Liver (tissue), 9 donors: Measurements from ENCODE around the gene FGD6. TPM values are rescaled to one million over a fixed set of nuclear protein-coding genes. Genes with fewer than 3 reads are reported as not detected.

Experiments
- DNase-seq: peaks from one replicate; pipeline ENCODE4 v3.0.0-alpha.2; 2017; ENCODE audit warnings: low spot score
- H3K27ac ChIP-seq, 2 donors: one replicate each; pipeline ENCODE4 v1.7.0; 2013; ENCODE audit warnings: inconsistent platforms in 2 of 2, low read length in 2 of 2, control low read depth in 1 of 2, low read depth in 1 of 2, mild to moderate bottlenecking in 1 of 2
- H3K27me3 ChIP-seq, 4 donors: one replicate each; pipeline versions ENCODE4 v1.6.1 to v1.7.0; 2013; ENCODE audit warnings: low read length in 3 of 4, inconsistent platforms in 1 of 4, mild to moderate bottlenecking in 1 of 4, moderate library complexity in 1 of 4; ENCODE audit not compliant: control insufficient read depth in 4 of 4, insufficient read depth in 4 of 4
- H3K36me3 ChIP-seq, 4 donors: one replicate each; pipeline versions ENCODE4 v1.6.1 to v1.7.0; 2013; ENCODE audit warnings: low read length in 3 of 4, mild to moderate bottlenecking in 3 of 4, low read depth in 1 of 4, moderate library complexity in 1 of 4; ENCODE audit not compliant: control insufficient read depth in 4 of 4, insufficient read depth in 3 of 4
- H3K4me1 ChIP-seq, 4 donors: one replicate each; pipeline versions ENCODE4 v1.6.1 to v1.7.0; 2013; ENCODE audit warnings: low read length in 3 of 4, mild to moderate bottlenecking in 3 of 4, moderate library complexity in 1 of 4; ENCODE audit not compliant: control insufficient read depth in 4 of 4, insufficient read depth in 4 of 4
- H3K4me3 ChIP-seq, 3 donors: one replicate each; pipeline versions ENCODE4 v1.6.1 to v1.7.0; 2013; ENCODE audit warnings: low read length in 3 of 3, control low read depth in 1 of 3, low read depth in 1 of 3, mild to moderate bottlenecking in 1 of 3
- H3K9ac ChIP-seq, 2 donors: one replicate each; pipeline ENCODE4 v1.7.0; 2013; ENCODE audit warnings: low read length in 2 of 2, mild to moderate bottlenecking in 2 of 2, moderate library complexity in 2 of 2, control low read depth in 1 of 2, low read depth in 1 of 2
- H3K9me3 ChIP-seq, 4 donors: one replicate each; pipeline versions ENCODE4 v1.6.1 to v1.7.0; 2013; ENCODE audit warnings: low read length in 3 of 4; ENCODE audit not compliant: control insufficient read depth in 4 of 4
- ATF3 ChIP-seq: IDR thresholded peaks from 2 replicates; pipeline ENCODE4 v1.6.1; 2016; ENCODE audit warnings: antibody characterized with exemption
- CTCF ChIP-seq: fragments of 150-350 bp; IDR thresholded peaks from 2 replicates; pipeline ENCODE4 v1.5.1; 2017; ENCODE audit warnings: improper control_type of control experiment, low read depth, low read length; ENCODE audit not compliant: missing input control
- EGR1 ChIP-seq, 2 donors: IDR thresholded peaks; 2 replicates each; pipeline ENCODE4 v1.6.1; 2016 to 2018; ENCODE audit warnings: antibody characterized with exemption in 2 of 2, low read depth in 2 of 2
- FOXA1 ChIP-seq: IDR thresholded peaks from 2 replicates; pipeline ENCODE4 v1.6.1; 2016; ENCODE audit warnings: antibody characterized with exemption
- FOXA2 ChIP-seq: IDR thresholded peaks from 2 replicates; pipeline ENCODE4 v1.6.1; 2016; ENCODE audit warnings: antibody characterized with exemption
- GABPA ChIP-seq, 2 donors: IDR thresholded peaks in 1 of 2; conservative IDR thresholded peaks in 1 of 2; 2 replicates each; pipeline ENCODE4 v1.6.1; 2016; ENCODE audit warnings: antibody characterized with exemption in 2 of 2, mild to moderate bottlenecking in 1 of 2, moderate library complexity in 1 of 2
- HNF4A ChIP-seq, 2 donors: conservative IDR thresholded peaks; 2 replicates each; pipeline ENCODE4 v1.6.1; 2016; ENCODE audit warnings: antibody characterized with exemption in 2 of 2, mild to moderate bottlenecking in 2 of 2
- HNF4G ChIP-seq: IDR thresholded peaks from 2 replicates; pipeline ENCODE4 v1.6.1; 2016; ENCODE audit warnings: antibody characterized with exemption
- MAX ChIP-seq: IDR thresholded peaks from 2 replicates; pipeline ENCODE4 v1.6.1; 2016; ENCODE audit warnings: antibody characterized with exemption
- RAD21 ChIP-seq, 2 donors: IDR thresholded peaks; 2 replicates each; pipeline ENCODE4 v1.6.1; 2016; ENCODE audit warnings: antibody characterized with exemption in 2 of 2, mild to moderate bottlenecking in 2 of 2
- REST ChIP-seq: IDR thresholded peaks from 2 replicates; pipeline ENCODE4 v1.6.1; 2016; ENCODE audit warnings: antibody characterized with exemption, mild to moderate bottlenecking
- RXRA ChIP-seq, 2 donors: IDR thresholded peaks; 2 replicates each; pipeline ENCODE4 v1.6.1; 2017 to 2018; ENCODE audit warnings: antibody characterized with exemption in 2 of 2, mild to moderate bottlenecking in 1 of 2
- SP1 ChIP-seq: IDR thresholded peaks from 2 replicates; pipeline ENCODE4 v1.6.1; 2018; ENCODE audit warnings: antibody characterized with exemption, mild to moderate bottlenecking
- TAF1 ChIP-seq: conservative IDR thresholded peaks from 2 replicates; pipeline ENCODE4 v1.6.1; 2016; ENCODE audit warnings: antibody characterized with exemption, mild to moderate bottlenecking
- YY1 ChIP-seq: IDR thresholded peaks from 2 replicates; pipeline ENCODE4 v1.6.1; 2016; ENCODE audit warnings: antibody characterized with exemption, mild to moderate bottlenecking
- ZBTB33 ChIP-seq: IDR thresholded peaks from 2 replicates; pipeline ENCODE4 v1.6.1; 2016; ENCODE audit warnings: antibody characterized with exemption
- WGBS: extraction: QIAGEN DNeasy Blood & Tissue Kit; methylation state at CpG from one replicate; pipeline ENCODE4 v1.1.7; 2013; 5-methylcytosine and 5-hydroxymethylcytosine counted together
- polyA plus RNA-seq, 2 donors: library from polyadenylated mRNA; stranded (reverse) in 1 of 2; unstranded in 1 of 2; fragments of 200-250 nt in 1 of 2; fragments of >200 nt in 1 of 2; fragmentation: Nextera tagmentation in 1 of 2; extraction: Ambion mirVana in 1 of 2; gene quantifications; one replicate each; pipeline versions ENCODE4 v1.2.1 to v1.2.3, GENCODE V29; 2013 to 2015
- total RNA-seq, 2 donors: library from RNA; depleted of rRNA; stranded (reverse); fragments of >200 nt; gene quantifications; one replicate each; pipeline ENCODE4 v1.2.3, GENCODE V29; 2014
- donor health status: healthy.
- donor health status: healthy.
- donor health status: healthy.
- donor health status: healthy.
- donor health status: healthy.

Gene FGD6
- total and polyA plus RNA-seq, 4 donors, result 0.54 to 6.9 (median 2.4) TPM

GRCh38 chr12:95151821-95152220 lies 65.4 kb downstream of the FGD6 start (continued):
- no peak for TF ChIP-seq CTCF

- Histone ChIP-seq H3K9ac (no peak overlapping the region), H3K36me3 (peaks cover 0 to 2% (median 0%) of the 10 kb centered on the region in 4 donors), H3K4me3 (no peak overlapping the region), H3K4me1 (no peaks in the 10 kb centered on the region), H3K9me3 (no peaks in the 10 kb centered on the region), H3K27me3 (no peaks in the 10 kb centered on the region), H3K27ac (no peak overlapping the region)
- DNase-seq, result no peak
- TF ChIP-seq YY1, result no peak
- TF ChIP-seq FOXA2, result no peak
- no peak for TF ChIP-seq TAF1
- WGBS, result 99% methylated on average over 2 of the region's 2 CpGs
These were observed 65.9 kb downstream of the FGD6 start for GRCh38 chr12:95151406-95151805.

- TF ChIP-seq ZBTB33 (no peak), RAD21 (IDR thresholded peaks at IDR 0.05) (no peak), FOXA1 (no peak), FOXA2 (no peak), EGR1 (IDR thresholded peaks at IDR 0.05; ENCODE audit: low read depth in 2 of 2) (no peak), CTCF (no peak), HNF4G (no peak), REST (no peak), MAX (no peak), SP1 (no peak), RXRA (IDR thresholded peaks at IDR 0.05) (no peak), GABPA (IDR thresholded peaks at IDR 0.05 in 1 of 2, conservative IDR thresholded peaks at IDR 0.05 in 1 of 2) (no peak), HNF4A (conservative IDR thresholded peaks at IDR 0.05) (no peak), YY1 (no peak), ATF3 (no peak)
- no peak overlapping the region for H3K4me3 ChIP-seq
- no peak for DNase-seq
- no peaks in the 10 kb centered on the region for H3K4me1 ChIP-seq
- H3K9me3 ChIP-seq, result no peaks in the 10 kb centered on the region
- H3K36me3 ChIP-seq, result peaks cover 0 to 2% (median 0%) of the 10 kb centered on the region in 4 donors
- no peak overlapping the region for H3K27ac ChIP-seq
- WGBS, result 93% methylated on average over 1 of the region's 1 CpG
- no peaks in the 10 kb centered on the region for H3K27me3 ChIP-seq
- H3K9ac ChIP-seq, result no peak overlapping the region
These were observed 66.8 kb downstream of the FGD6 start for GRCh38 chr12:95150501-95150900.
